Body of pancreas (tissue), 4 donors: Measurements from ENCODE around the gene FAM72C. TPM values are rescaled to one million over a fixed set of nuclear protein-coding genes. Genes with fewer than 3 reads are reported as not detected.
"Not testable (repeated sequence)": the region's sequence is repeated elsewhere in the genome, so short reads cannot be mapped to it uniquely, and the experiment has no call there.

ENCODE experiments used
- ATAC-seq: fragments of 150-250 bp; one replicate; pipeline ENCODE4 v1.9.1; 2016
- DNase-seq, 4 donors: peaks; one replicate each; pipeline ENCODE4 v3.0.0-alpha.2; 2019
- H3K27ac ChIP-seq, 4 donors: fragments of 200-600 bp; sonication (generic); 1 replicate in 3 of 4; 2 replicates in 1 of 4; pipeline versions ENCODE4 v1.5.1 to v1.6.1; 2016 to 2019; ENCODE audit warnings: mild to moderate bottlenecking in 1 of 4, mixed read lengths in 1 of 4, moderate library complexity in 1 of 4
- H3K27me3 ChIP-seq, 2 donors: fragments of 200-600 bp; sonication (generic); one replicate each; pipeline ENCODE4 v1.6.0; 2016; ENCODE audit warnings: mild to moderate bottlenecking in 1 of 2
- H3K36me3 ChIP-seq, 2 donors: fragments of 200-600 bp; sonication (generic); replicated peaks in 1 of 2; 2 replicates each; pipeline ENCODE4 v1.5.1; 2016; ENCODE audit warnings: low read depth in 2 of 2; ENCODE audit not compliant: insufficient read depth in 1 of 2
- H3K4me1 ChIP-seq: fragments of 200-600 bp; sonication (generic); one replicate; pipeline ENCODE4 v1.6.0; 2016
- H3K4me3 ChIP-seq, 2 donors: fragments of 200-600 bp; sonication (generic); 1 replicate in 1 of 2; 2 replicates in 1 of 2; pipeline ENCODE4 v1.5.1; 2016 to 2019
- H3K9me3 ChIP-seq, 3 donors: fragments of 200-600 bp; sonication (generic); 1 replicate in 2 of 3; 2 replicates in 1 of 3; pipeline ENCODE4 v1.5.1; 2016
- WGBS, 2 donors: methylation state at CpG; one replicate each; pipeline ENCODE4 v1.1.5; 2017; 5-methylcytosine and 5-hydroxymethylcytosine counted together
- intact Hi-C: fragments of 100-400 bp; cut with DNase I; formaldehyde crosslinking; loops from one replicate; pipeline ENCODE4 v1.15.1; 2023
- total RNA-seq, 2 donors: library from RNA; depleted of rRNA; stranded (reverse); fragments of >200 nt; gene quantifications; one replicate each; pipeline ENCODE4 v1.1.0, GENCODE V29; 2016

Gene FAM72C
- total RNA-seq = under 1 TPM in 1 of 2 donors, not detected in 1; 0.52 TPM

DNA sequence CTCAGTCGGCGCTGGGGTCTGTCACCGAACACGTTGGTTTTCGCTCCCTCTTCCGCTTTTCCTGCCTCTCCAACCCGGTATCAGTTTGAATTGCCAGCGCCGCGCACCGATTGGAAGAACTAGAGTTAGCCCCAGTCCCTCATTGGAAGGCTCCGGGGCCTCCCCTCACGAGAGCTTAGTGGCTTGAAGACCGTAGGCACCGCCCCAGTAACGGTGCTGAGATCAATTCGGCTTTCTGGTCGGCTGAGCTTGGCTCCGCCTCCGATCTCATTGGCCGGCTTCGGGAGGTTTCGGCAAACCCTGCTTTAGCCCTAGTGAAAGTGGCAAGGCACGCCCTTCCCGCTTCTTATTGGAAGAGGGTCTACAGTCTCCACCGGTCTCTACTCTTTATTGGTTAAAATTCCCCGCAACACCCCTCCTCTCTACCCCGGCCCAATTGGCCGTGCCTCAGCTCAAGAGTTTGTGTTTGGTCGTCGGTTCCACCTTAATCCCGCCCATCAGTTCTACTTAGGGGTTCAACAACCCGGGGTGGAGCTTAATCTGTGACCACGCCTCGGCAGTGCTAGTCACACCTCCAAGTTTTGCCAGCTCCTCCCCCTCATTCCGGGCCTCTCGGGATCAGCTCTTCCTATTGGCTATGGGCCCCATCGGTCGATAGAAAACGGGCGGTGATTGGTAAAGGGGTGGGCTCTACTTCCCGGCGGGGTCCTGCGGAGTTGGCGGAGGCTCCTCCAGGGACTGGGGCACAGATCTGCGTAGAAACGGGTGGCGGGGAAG is at the start of gene FAM72C:
TSS of gene FAM72C (minus strand) at position 63 of the 777 bp plus-strand sequence. CDS start 845 bp downstream, outside the sequence.
- H3K36me3 ChIP-seq, H3K27me3 ChIP-seq, H3K4me1 ChIP-seq, intact Hi-C loops, H3K4me3 ChIP-seq, H3K27ac ChIP-seq, DNase-seq, H3K9me3 ChIP-seq: not testable (repeated sequence)
- ATAC-seq = peak; percentile 91
- WGBS, 2 donors = no CpG with 5 or more reads among the region's 48 CpGs

DNA sequence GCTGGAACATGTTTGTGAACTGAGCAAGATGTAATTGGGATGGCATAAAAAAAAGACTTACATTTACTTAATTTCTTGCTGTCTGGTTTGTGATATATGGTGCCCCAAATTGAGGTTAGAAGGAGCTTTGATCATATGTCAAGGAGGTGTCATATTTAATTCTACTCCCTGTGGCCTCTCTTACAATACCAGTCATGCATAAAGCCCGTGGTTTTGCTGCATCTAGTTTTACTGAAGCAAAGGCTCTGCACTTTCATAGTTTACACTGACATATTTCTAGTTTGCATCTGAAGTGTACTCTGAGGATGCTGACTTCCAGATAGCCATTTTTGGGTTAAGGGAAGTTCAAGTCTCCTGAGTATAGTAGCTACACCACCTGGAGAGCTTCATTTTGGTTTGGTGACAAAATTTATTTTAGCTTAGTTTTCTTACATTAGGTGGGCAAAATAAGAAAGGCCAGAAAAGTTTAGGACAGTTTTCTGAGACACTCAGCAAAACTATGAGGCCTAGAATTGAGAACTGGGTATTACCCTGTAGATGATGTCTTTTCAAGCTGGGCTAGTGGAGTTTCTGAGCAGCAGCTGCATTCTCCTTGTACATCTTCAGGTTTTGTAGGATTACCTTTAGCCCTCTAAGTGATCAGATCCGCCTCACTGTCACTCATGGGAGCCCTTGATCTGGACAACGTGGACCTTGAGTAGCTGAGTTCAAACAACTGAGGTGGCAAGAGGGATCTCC is 48.4 kb upstream of the FAM72C start:
- not testable (repeated sequence) for H3K36me3 ChIP-seq

DNA sequence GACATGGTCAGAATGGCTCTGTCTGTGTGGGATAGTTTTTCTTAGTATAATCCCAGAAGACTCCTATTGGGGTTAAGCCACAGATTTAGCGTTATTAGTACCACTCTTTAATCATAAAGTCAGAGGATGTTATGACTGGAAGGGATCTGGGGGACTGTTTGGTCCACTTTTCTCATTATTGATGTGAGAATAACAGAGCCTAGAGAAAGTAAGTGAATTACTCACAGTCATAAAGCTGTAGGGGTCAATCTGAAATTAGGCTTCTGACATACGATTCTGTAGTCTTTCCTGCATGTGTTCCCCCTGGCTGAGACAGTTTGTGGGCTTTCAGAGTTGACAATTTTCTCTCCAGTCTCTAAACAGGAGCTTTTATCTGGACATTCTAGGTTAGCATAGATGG is 47.3 kb upstream of the FAM72C start:
- H3K36me3 ChIP-seq, H3K9me3 ChIP-seq, H3K4me3 ChIP-seq, H3K27me3 ChIP-seq, H3K27ac ChIP-seq, DNase-seq, intact Hi-C loops, ATAC-seq, H3K4me1 ChIP-seq: not testable (repeated sequence)
- no CpG with 5 or more reads among the region's 2 CpGs for WGBS, 2 donors

More for the DNA sequence above, 48.4 kb upstream of the FAM72C start:
- DNase-seq, ATAC-seq, H3K9me3 ChIP-seq, intact Hi-C loops, H3K27ac ChIP-seq, H3K27me3 ChIP-seq, H3K4me1 ChIP-seq, H3K4me3 ChIP-seq: not testable (repeated sequence)
- no CpG with 5 or more reads among the region's 3 CpGs for WGBS, 2 donors

DNA sequence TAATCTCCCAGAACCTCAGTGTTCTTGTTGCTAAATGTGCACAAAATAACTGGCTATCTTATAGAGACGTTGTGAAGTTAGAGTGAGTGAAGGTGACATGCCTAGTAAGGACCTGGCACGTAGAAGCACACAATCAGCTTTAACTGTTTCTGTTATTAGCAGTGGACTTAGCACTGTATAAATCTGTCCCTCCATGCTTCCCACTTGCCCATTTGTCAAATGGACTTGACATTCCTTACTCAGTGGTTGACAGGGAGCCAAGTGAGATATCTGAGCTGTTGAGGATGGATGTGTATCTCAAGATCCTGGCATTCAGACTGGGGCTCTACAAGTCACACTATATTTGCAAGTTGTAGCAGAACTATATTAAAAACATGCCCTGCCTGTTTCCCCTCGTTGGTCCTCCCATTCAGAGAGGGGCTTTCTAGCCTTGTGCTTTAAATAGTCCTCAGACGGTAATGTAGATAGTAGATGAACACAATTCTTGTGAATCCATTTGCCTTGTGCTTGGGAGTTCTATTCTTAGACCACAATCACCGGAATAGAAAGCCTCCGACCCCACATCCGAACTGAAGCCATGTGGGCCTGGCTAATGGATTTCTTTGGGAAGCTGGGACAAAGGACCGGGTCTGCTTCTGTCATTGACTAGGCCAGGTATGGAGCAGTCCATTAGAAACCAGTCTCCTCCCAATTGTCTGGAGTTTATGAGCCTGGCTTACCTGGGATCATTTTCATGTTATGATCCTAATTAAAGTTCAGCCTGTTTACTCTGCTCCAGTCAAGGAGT is 43.6 kb upstream of the FAM72C start:
- DNase-seq, ATAC-seq, H3K4me3 ChIP-seq, intact Hi-C loops, H3K27me3 ChIP-seq, H3K36me3 ChIP-seq, H3K9me3 ChIP-seq, H3K27ac ChIP-seq, H3K4me1 ChIP-seq: not testable (repeated sequence)
- WGBS, 2 donors = 57% methylated on average over 1 of the region's 8 CpGs; no CpG with 5 or more reads in 1 of the 2 donors

DNA sequence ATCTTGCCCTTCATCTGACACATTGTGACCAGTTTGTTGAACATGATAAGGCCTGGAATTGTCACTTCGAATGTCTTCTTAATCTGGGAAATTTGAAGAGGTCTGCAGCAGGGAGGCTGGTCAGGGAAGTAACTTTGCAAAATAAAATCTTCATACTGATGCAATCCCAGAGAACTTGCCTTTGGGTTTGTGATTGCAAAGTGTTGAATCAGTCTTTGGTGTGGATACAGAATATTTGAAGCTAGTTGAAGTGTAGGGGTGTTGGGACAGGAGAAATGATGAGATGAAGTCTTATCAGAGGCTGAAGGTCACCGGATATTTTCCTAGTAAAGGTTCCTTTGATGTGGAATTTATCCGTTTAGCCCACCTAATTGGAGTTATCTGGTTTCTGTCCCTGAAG is 42.7 kb upstream of the FAM72C start:
- H3K36me3 ChIP-seq, H3K4me3 ChIP-seq, H3K27ac ChIP-seq, DNase-seq, H3K4me1 ChIP-seq, H3K27me3 ChIP-seq, intact Hi-C loops, ATAC-seq, H3K9me3 ChIP-seq: not testable (repeated sequence)
- no CpG with 5 or more reads among the region's 3 CpGs for WGBS, 2 donors

DNA sequence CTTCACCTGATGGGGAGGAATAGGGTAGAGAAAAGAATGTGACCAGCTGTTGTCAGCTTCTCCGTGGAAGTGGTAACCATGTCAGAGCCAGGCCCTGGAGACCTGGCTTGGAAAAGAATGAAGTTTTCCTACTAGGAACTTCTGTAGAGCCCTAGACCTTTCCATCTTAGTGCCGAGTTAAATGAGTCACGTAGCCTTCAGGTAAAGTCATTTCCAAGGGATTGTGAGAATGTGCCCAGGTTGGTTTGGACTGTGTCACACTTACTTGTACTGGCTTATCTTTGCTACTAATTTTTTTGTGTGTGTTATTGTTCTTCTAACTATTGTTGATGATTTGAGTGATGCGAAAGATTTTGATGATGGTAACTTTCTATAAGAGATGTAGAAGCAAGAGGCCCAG is 42.3 kb upstream of the FAM72C start:
- H3K27me3 ChIP-seq, intact Hi-C loops: not testable (repeated sequence)

DNA sequence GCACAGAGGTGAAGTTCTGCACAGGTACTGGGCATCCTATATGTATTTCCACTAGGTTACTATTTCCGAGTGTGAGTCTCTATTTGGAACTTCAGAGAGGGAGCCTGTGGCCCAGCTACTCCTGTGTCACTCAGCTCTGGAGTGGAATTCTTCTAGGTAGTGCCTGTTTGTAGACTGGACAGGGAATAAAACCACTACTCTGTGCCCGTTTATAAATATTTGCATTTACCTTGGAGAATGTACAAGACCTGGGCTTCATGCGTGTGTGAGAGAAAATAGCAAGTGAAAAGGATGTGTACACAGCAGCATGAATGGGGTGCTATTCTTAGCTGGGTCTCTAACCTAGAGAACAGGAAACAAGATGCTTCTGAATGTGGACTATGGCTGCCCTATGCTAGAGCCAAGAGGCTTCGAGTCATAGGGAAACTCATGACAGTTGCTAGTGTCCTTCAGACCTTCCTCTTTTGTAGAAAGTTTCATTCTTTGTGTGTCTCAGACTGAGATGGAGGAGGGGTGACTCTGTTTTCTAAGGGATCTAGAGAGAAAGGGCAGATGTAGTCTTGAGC is 40.5 kb upstream of the FAM72C start:
- H3K36me3 ChIP-seq, H3K4me3 ChIP-seq, intact Hi-C loops, H3K4me1 ChIP-seq, H3K27ac ChIP-seq, DNase-seq, H3K27me3 ChIP-seq, H3K9me3 ChIP-seq: not testable (repeated sequence)
- no CpG with 5 or more reads among the region's 4 CpGs for WGBS, 2 donors
- ATAC-seq = peak; percentile 15

More for the DNA sequence above, 42.3 kb upstream of the FAM72C start:
- not testable (repeated sequence) for H3K27ac ChIP-seq, H3K9me3 ChIP-seq, ATAC-seq, DNase-seq, H3K4me1 ChIP-seq, H3K4me3 ChIP-seq, H3K36me3 ChIP-seq
- WGBS, 2 donors = no CpG with 5 or more reads among the region's 4 CpGs

DNA sequence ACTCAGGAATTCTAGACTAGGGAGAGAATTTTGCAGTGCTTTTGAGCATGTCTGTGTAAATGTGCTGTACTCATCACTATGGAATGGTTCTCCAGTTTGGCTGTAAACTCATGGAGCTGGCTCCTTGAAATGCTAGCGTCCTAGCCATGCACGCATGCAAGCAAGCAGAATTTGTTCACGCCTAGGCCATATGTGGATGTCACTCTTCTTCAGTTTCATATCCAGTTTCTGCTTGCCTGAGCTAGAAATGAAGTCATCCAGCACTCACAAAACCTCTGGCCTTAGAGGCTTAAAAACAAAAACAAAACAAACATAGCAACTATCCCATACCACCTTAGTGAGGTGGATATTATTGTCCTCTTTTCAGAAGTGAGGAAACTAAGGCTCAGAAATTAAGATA is 37.6 kb upstream of the FAM72C start:
- WGBS, 2 donors = no CpG with 5 or more reads among the region's 3 CpGs
- intact Hi-C loops, H3K27me3 ChIP-seq, H3K4me1 ChIP-seq, H3K27ac ChIP-seq, H3K36me3 ChIP-seq, ATAC-seq, H3K9me3 ChIP-seq, DNase-seq, H3K4me3 ChIP-seq: not testable (repeated sequence)

DNA sequence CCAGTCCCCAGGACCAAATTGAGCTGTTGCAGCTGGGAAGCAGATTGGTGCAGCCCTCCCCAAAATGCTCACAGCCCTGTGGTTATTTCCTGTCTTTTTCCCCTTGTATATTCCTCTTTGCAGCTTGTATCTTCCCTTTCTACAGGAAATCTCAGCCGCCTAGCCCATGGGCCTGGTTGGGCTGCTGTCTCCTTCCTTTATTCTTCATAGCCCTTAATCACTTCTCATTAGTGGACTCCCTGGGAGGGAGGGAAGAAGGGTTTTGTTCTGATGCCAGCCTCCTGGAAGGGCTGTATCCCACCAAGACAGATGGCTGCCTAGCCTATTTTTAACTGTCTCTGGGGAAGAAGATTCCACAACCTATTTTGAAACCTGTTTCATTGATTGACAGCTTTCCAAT is 32.5 kb upstream of the FAM72C start:
- H3K36me3 ChIP-seq, H3K4me1 ChIP-seq, H3K27me3 ChIP-seq, ATAC-seq, DNase-seq, intact Hi-C loops, H3K4me3 ChIP-seq, H3K9me3 ChIP-seq, H3K27ac ChIP-seq: not testable (repeated sequence)
- WGBS, 2 donors = no CpG with 5 or more reads among the region's 1 CpG

DNA sequence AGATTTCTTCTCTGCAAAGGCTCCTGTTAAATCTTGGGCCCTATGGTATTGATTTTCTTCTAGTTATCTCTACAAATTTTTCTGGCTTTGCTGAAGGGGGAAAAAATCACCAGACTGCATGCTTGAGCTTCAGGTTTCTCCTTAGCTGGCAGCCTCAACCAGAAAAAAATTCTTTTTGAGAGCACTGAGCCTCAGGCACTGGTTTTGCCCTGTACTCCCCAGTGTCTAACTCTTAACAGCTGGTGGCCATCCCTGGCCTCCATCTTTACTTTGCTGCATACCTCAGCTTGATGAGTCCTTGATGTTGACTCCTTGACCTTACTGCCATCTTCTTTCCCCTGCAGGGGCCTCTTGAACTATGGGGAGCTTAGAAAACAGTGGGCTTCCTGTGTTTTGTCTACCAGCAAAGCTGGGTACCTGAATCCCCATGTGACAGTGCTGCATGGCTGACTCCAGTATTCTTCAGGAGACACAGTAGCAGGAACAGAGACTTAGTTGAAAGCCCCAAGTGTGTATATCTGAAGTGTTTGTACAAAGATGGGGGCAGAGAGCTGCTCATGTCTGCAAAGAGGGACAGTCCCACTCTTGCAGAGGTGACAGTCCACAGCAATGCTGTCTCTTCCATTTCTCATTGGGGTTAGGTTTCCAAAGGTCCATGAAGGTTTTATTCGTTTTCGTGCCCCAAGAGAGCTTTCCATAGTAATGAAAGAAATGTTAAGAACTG is 31.7 kb upstream of the FAM72C start:
- H3K4me1 ChIP-seq, H3K4me3 ChIP-seq, H3K9me3 ChIP-seq, H3K27ac ChIP-seq, intact Hi-C loops, H3K27me3 ChIP-seq, DNase-seq, H3K36me3 ChIP-seq, ATAC-seq: not testable (repeated sequence)
- WGBS, 2 donors = 75% methylated on average over 2 of the region's 2 CpGs; no CpG with 5 or more reads in 1 of the 2 donors
